GM18858 (cell line): Measurements from ENCODE around the gene CCDC7.

Source experiments
- ATAC-seq: cut with Tn5 transposase; IDR thresholded peaks from one replicate; pipeline ENCODE4 v1.9.1; 2021; ENCODE audit not compliant: unreplicated experiment

Gene CCDC7

DNA sequence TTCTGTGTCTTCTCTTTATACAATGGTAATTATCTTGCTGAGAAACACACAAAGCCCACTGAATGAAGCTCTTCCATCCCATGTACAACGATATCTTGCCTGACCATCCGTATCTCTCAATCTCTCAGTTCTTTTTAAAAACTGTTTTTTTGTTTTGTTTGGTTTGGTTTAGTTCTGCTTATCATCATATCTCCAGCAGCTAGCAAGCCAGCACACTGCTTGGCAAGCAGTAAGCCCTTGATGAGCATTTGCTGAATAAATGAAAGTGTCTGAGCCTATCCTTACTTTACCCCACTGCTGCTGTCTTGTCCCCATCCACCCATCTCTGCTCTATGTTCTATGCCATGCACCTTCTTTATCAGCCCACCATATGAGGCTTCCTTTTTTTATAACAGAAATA is 477.9 kb downstream of the CCDC7 start:
- no peak for ATAC-seq
